ENCODE results near the gene VHLL.

- TF ChIP-seq CTCF (IDR thresholded peaks at IDR 0.05; ENCODE audit: low read depth, low read length, missing input control) (no peak), GABPA (IDR thresholded peaks at IDR 0.05 in 1 of 2, conservative IDR thresholded peaks at IDR 0.05 in 1 of 2) (no peak), YY1 (IDR thresholded peaks at IDR 0.05) (no peak), TAF1 (conservative IDR thresholded peaks at IDR 0.05) (no peak)
Measured at GRCh38 chr1:156347331-156347730, 48.2 kb upstream of the VHLL start.
